GM12891 (cell line): Measurements from ENCODE around the gene PPP1R11.

Experiments used
- PAX5 ChIP-seq: IDR thresholded peaks from 2 replicates; pipeline ENCODE4 v1.6.1; 2011; ENCODE audit warnings: low read length, moderate library complexity, mild to moderate bottlenecking; ENCODE audit not compliant: insufficient read depth, severe bottlenecking
- POLR2A ChIP-seq: IDR thresholded peaks from 2 replicates; pipeline ENCODE4 v1.6.1; 2011; ENCODE audit warnings: low read depth, low read length, control low read depth
- SPI1 ChIP-seq: IDR thresholded peaks from 2 replicates; pipeline ENCODE4 v1.6.1; 2011; ENCODE audit warnings: low read depth, low read length, control low read depth

DNA sequence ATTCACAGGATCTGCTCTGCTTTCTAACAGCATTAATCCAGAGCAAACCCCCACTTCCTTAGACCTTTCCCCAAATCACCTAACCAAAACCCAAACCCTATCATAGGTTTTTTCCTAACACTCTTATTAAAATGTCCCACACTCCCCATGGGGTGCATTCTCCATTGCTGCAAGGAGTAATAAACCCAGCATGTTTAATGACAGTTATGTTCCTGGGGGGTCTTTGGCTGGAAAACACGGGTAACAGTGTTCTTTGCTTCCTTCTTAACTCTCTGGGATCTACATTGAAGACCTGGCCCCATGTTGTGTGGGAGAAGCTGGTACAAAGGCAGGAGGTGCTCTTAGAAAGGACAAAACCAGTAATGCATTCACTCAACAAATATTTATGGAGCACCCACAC is 29.8 kb downstream of the PPP1R11 start:
- TF ChIP-seq PAX5: no peak
- TF ChIP-seq SPI1: no peak
- no peak for TF ChIP-seq POLR2A
